NCI-H446 treated with DMSO at 0.1 percent for 48 hours (cell line): ENCODE measurements around the gene SMARCA1.

Source experiments
- DNase-seq: peaks from one replicate; lab custom pipeline; 2025; lab: John Stamatoyannopoulos, UW

The SMARCA1 gene

DNA sequence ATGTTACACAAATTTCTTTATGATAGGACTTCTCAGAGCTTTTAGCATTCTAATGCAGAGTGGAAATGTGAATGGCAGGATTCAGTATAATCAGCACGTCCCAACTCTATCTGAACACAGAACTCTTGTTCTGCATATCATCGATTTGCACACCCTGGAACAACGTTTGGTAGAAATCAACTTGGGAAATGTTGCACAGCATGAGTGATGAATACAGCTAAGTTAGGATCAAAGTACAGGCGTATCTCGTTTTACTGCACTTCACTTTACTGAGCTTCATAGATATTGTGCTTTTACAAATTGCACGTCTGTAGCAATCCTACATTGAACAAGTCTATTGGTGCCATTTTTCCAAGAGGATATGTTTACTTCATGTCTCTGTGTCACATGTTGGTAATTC, 70.8 kb downstream of the SMARCA1 start:
- DNase-seq, result no peak

DNA sequence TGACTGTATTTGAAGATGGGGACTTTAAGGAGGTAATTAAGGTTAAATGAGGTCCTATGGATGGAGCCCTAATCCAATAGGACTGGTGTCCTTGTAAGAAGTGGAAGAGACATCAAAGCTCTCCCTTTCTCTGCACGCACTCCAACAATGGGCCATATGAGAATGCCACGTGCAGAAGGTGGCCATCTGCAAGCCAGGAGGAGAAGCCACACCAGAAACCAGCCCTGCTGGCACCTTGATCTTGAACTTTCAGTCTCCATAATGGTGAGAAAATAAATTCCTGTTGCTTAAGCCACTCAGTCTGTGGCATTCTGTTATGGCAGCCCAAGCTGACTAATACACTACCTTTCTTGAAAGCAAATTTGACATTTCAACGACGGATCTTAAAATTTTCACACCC, 73.2 kb downstream of the SMARCA1 start:
- no peak for DNase-seq

DNA sequence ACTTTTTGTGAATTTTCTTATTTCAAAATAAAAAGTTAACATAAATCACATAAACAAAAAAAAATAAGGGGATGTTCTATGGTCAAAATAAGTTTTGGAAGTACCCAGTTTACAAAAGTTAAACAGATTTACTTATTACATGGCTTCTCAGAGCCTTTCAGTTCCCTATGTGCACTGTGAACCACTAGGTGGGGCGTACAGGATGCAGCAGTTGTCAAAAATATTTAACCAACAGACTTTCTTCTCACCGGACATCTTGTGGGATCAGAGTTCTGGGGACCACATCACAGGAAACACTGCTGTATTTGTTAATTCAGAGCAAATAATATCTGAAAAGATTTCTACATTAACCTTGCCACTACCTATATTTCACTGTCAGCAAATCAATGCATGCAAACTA, 74.1 kb downstream of the SMARCA1 start:
- DNase-seq, result no peak

DNA sequence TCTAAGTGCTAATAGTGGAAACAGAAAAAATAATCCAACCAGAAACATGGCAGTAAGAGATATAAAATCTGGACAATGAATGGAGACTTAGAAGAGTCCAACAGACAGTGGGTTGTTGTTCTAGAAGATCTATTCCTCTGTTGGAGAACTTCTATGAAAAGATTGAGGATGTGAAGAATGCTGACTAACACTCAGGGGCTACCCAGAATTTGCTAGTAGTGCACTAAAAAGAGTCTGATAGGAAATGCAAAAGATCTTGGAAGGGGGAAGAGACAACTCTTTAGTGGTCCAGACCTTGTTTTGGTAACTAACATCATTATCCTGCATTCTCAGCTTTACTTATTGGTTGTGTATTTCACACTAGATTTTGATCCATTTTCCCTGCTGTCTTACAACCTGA, 77.9 kb downstream of the SMARCA1 start:
- no peak for DNase-seq

DNA sequence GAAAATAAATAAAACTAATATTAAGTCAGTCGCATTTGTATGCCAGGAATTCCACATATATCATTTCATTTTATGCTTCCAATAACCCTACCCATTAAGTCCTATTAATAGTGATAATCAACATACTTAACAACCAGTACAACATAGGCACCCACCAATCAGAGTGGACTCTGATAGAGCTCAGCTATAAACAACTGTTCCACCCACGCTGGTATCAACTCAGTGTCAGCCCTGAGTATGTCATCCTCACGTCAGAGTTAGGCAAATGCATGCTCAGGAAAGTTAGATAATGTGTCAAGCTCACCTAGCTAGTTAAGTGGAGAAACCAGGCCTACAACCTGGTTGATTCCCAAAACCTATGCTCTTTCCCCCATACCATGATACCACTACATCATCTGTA, 89.3 kb downstream of the SMARCA1 start:
- no peak for DNase-seq

DNA sequence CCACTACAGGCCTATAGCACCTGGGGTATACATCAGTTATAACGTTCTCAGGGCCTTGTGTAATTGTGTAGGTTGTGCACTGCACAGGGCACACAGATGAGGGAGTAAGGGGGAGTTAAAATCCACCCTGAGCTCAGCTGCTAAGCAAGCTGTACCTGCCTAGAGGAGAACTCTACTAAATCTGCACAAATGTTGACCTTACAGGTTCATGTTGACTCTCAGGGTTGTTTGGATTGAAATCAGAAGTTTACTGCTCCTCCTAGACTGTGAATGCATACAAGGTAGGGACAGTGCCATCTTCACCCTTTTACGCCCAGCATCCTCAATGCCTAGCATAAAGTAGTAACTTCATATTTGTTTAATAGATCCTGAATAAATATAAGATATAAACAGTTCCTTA, 89.8 kb downstream of the SMARCA1 start:
- DNase-seq, result no peak

DNA sequence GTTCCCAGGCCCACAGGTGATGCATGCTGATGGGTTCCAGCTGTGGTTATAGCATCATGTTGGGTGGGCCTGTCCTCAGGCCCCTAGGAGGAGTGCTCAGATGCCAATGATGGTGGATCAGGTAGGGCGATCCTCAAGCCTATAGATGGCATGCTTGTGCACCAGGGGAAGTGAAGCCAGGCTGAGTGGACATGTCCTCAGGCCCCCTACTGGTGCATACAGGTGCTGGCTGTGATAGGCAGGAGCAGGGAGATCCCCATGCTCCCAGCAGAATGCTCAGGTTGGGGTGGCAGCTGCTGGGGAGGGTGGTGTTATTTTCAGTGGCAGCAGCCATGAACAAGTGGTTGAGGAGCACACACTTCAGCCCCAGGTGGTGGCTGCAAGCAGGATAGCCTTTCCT, 96.0 kb downstream of the SMARCA1 start:
- DNase-seq, result no peak

DNA sequence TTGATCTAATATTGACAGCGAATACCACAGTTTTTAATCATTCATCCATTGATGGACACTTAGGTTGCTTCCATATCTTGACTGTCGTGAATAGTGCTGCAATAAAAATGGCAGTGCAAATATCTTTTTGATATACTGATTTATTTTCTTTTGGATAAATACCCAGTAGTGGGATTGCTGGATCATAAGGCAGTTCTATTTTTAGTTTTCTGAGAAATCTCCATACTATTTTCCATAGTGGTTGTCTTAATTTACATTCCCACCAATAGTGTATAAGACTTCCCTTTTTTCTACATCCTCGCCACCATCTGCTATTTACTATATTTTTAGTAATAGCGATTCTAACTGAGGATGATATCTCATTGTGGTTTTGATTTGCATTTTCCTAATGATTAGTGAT, 100.1 kb downstream of the SMARCA1 start:
- DNase-seq, result no peak

DNA sequence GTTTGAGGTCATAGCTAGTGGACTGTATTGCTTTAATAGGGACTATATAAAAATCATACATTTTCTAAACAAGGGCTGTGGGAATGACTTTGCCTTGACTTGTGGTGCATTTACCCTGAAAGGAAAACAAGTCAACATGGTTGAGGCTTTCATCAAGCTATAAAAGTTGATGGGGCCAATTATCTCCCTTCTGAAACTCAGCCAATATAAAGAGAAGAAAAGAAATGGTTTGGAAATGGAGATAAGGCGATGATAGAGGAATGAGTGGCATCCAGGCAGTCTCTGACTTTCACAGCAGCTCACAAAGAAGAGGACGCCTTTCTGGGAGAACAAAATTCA, 118.7 kb downstream of the SMARCA1 start:
- no peak for DNase-seq

DNA sequence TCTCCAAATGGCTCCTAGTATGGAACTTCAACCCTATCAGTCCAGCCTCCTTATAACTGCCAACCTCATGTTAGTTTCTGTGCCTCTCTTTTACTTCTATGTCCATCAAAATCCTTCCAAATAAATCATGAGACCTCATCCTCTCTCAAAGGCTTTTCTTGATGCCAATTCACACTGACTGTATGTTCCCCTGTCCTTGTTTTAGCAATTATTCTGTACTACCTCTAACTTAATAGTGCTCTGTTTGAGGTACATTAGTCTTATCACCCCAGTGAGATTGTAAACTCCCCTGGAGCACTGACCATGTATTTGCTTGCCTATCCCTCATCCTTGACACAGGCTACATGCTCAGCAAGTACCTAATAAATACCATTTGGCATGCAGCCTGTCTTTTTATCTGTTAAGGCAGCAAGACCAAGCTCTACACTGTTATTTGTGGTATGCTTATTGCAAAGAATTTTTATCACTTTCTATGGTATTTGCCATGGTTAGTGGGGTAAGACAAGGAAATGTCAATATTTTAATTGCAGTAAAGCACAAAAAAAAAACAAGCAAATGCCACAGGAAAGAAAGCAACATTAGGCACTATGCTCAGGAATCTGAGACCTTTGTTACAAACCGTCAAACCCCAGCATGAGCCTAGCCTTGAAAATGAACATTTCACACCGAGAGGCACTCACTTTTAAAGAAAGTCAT, 119.2 kb downstream of the SMARCA1 start:
- no peak for DNase-seq
